NCI-H524 (cell line): ENCODE measurements around the gene TRAF3IP1.
"Not testable (repeated sequence)": the region's sequence is repeated elsewhere in the genome, so short reads cannot be mapped to it uniquely, and the experiment has no call there.

Experiments
- DNase-seq, 2 experiments: peaks; one replicate each; lab custom pipeline; 2025; lab: John Stamatoyannopoulos, UW

Gene TRAF3IP1

DNA sequence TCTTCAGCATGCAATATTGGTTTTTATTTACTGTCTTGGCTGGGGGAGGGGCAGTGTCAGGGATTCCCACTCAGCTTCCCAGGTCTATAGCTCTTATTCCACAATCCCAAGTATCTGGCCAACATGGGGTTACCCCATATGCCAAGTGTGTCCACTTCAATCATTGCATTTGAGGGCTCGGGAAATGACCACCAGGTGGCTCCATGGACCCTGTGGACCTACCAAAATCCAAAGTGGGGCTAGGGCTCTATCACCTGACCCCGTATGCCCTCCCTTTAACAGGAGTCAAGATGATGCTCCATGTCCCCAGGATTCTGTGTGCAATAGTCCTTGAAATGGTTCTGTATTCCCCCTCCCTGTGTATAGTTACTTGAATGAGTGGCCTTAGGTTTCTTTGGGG lies 12.1 kb upstream of the TRAF3IP1 start:
- DNase-seq = peak in 1 of 2 experiments; percentile 4

DNA sequence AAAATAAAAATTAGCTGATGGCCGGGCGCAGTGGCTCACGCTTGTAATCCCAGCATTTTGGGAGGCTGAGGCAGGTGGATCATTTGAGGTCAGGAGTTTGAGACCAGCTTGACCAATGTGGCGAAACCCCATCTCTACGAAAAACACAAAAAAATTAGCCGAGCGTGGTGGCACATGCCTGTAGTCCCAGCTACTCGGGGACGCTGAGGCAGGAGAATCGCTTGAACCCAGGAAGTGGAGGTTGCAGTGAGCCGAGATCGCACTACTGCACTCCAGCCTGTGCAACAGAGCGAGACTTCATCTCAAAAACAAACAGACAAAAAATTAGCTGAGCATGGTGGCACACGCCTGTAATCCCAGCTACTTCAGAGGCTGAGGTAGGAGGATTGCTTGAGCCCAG lies 9.6 kb upstream of the TRAF3IP1 start:
- not testable (repeated sequence) for DNase-seq

DNA sequence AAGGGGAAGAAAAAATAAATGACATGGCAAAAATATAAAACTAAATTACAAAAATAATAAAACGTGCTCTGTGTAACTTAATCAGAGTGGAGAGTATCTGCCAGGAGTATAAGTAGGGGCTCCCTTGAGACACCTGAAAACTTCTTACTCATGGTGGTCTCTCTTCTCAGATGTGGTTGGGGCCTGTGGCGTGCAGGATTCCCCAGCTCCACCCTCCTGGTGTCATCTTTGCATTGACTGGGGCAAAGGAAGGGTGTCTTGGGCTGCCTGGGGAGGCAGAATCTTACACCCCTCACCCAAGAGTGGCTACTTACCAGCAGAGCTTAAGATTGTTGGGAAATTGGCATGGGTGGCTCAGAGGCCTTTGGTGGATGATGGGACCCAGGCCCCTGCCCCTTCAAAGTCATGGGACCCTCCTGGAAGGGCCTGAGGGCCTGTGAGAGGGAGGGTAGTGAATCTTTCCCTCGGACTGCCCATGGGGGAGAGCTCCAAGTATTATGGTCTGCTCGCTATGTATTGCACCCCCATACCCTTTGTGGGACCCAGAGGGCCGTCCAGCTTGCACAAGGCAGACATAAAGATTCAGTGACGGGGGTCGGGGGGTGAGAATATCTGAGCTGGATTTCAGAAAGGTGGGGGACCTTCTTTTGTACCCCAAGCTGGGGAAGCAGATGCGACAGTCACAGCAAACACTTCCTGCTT lies 6.9 kb upstream of the TRAF3IP1 start:
- no peak for DNase-seq

DNA sequence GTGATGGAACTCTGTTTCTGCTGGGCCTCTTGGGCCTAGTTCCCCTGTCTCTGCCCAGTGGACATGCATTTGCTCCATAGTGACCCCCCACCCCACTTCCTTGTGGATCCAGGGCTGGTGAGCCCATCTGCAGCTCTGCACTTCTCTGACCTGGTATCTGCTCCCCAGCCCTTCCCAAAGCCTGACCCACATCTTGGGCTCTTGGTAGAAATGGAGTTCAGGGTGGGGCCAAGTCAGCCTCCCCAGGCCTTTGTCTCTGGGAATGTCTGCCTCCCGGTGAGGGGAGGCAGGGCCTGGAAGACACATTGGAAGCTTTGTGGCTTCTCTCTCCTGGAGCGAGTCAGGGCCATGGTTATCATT lies 6.3 kb upstream of the TRAF3IP1 start:
- DNase-seq = no peak

DNA sequence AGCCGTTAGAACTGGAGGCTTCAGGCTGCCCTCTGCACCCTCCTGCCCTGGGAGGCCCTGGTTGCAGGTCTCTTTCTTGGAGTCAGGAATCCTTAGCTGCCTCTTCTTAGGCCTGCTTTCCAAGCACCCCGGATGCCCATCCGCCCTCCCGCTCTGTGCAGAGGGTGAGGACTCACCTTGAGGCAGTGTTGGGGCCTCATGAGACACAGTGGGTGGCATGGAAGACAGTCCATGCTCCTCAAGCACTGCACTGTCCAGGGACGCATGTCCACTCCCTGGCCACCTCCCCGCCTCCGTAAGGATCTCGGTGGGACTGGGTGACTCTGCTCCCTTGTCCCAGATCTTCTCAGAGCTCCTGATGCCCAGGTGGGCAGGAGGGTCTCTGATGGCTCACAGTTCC lies 5.7 kb upstream of the TRAF3IP1 start:
- no peak for DNase-seq

DNA sequence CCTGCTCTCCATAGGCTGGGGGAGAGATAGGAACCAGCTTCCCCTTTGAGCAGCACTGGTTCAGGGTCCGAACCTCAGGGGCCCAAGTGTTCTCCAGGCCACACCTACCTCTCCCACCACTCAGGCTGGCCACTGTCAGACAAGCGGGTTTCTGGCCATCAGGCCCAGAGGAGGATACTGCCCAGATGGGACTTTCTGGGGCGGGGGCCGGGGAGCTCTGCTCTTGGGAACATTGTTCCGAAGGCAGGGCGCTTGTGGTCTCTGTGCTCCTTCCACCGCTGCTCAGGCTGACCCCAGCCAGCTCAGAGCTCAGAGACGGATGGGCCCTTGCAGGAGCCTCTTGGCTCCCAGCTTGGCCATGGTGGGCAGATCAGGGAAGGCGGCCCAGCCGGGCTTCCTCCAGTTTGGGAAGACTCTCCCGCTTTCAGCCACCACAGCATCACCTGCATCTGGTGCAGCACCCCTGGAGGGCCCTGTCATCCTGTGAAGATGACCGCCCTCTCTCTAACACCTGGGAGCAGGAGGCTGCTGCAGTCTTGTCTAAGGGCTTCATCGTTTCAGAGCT lies 5.2 kb upstream of the TRAF3IP1 start:
- DNase-seq = no peak

DNA sequence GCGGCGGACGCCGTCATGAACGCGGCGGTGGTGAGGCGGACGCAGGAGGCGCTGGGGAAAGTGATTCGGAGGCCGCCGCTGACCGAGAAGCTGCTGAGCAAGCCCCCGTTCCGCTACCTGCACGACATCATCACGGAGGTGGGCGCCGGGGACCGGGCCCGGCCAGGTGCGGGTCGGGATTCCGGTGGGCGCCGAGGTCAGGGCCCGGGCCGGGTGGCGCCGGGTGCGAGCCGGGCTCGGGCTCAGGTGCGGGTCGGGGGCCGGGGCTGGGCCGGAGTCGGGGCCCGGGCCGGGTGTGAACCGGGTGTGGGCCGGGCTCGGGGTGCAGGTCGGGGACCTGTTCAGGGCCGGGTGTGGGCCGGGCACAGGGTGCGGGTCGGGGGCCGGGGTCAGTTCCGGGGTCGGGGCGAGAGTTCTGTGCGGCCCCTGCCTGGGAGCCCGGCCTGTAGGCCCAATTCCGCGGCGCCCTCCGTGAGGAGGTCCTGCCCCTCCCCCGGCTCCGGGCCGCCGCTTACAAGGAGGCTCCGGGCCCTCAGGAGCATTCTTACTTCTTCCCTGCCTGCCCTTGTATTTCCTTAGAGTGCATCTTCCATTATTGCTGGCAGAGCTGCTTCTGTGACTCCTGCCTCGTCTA lies 447 bp downstream of the TRAF3IP1 start:
- peak in 1 of 2 experiments; percentile 3 for DNase-seq

DNA sequence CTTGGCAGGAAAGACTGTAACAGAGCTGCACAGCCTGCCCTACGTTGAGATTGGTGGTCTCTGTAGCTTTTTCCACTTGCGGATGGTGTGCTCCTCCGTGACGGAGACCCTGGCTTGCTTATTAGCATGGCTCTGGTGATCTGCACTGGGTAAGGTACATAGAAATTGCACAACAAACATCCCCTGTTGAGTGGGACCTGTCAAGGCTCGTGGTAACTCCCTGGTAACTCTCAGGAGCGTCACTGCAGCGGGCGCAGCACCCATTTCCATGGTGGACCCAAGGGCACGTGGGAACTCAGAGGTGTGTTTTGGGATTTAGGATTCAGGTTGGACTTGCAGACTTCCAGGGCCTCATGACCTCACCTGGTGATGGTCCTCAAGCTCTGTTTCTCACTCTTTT lies 1.1 kb downstream of the TRAF3IP1 start:
- no peak for DNase-seq

DNA sequence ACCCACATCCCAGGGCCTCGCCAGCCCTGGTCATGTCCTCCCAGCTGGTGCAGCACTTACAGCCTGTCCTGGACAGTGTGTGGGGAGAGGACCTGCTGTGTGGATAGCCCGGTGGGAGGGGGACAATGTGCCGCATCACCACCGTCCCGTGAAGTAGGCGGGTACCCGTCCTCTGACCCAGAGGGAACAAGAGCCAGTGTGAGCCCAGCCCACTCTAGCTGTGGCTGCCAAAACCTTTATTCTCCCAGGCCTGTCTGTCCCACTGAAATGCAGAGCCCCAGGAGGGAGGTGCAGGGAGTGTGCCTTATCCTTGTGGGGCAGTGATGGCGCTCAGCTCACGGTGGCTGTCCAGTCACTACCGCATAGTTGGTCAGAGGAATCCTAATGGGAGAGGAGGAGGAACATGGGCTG lies 1.7 kb downstream of the TRAF3IP1 start:
- no peak for DNase-seq

DNA sequence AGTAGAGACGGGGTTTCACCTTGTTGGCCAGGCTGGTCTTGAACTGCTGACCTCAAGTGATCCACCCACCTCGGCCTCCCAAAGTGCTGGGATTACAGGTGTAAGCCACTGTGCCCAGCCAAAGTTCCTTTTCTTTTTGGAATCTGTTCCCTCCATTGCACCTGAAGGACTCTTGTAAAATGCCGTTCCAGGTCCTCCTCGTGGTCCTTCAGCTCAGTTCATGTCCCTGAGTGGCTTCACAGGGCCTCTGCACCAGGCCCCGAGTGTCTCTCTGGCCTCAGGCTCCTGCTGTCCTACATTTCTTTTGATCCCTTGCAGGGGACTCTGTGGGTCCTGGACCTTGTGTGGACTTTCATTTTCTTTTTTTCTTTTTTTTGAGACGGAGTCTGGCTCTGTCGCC lies 3.9 kb downstream of the TRAF3IP1 start:
- DNase-seq = not testable (repeated sequence)

DNA sequence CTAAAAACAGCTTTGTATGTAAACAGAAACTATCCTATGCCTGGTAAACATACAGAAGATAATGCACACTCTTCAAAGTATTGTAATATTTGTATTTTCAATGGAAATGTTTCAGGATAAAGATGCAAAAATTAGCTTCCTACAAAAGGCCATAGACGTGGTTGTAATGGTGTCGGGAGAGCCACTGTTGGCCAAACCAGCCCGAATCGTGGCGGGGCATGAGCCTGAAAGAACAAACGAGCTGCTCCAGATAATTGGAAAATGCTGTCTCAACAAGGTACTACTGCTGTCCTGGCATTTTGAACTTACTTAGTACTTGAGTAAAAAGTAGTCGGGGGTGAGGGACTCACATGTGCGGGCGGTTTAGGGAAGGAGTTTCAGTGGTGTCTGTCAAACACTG lies 5.4 kb downstream of the TRAF3IP1 start:
- no peak for DNase-seq

DNA sequence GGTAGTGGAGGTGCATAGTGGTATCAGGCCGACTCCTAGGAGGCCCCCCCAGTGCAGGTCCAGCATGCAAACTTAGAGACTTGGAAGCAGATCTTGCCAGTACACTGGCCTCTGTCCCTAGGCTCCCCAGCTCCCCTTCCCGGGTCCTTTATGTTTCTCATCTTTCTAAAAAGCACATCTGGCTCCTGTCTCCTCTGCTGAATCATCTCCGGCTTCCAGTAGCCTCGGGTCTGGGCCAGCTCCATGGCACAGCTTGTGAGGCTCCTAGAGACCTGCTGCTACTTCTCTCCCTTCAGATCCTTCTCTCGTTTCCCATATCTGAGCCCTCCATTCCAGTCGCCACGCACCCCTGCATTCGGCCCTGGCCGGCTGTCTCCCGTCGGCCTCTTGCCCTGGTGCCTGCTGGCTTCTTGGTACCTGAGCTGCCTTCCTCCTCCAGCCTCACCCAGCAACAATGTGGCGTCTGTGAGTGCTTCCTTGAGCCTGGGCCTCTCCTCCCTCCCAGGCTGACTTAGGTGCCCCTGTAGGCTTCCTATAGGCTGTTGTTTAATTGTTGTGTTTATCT lies 6.6 kb downstream of the TRAF3IP1 start:
- no peak for DNase-seq

DNA sequence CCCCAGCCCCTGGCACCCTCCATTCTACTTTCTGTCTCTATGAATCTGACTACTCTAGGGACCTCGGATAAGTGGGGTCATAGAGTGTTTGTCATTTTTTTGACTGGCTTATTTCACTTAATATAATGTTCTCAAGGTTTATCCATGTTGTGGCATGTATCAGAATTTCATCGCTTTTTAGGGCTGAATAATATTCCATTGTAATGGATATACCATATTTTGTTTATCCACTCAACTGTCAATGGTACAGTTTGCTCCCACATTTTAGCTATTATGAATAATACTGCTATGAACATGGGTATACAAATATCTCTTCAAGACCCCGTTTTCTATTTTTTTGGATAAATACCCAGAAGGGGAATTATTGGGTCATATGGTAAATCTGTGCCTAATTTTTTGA lies 7.4 kb downstream of the TRAF3IP1 start:
- no peak for DNase-seq

DNA sequence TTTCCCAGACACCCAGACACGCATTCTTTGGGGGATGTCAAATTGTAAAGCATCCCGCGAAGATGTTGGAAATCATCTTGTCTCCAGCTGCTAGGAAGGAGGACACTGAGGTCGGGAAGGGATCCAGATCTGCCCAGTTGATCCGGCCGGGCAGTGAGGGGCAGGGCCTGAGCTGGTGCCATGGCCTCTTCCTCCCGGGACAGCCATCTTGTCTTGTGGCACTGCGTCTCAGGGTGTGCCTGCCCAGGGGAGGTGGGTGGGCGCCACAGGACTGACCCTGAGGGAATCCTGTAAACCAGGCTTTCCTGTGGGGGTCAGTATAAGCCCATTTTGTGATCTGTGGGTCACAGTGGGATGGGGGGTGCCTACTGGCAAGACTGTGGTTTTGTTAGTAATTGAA lies 10.1 kb downstream of the TRAF3IP1 start:
- DNase-seq = no peak

DNA sequence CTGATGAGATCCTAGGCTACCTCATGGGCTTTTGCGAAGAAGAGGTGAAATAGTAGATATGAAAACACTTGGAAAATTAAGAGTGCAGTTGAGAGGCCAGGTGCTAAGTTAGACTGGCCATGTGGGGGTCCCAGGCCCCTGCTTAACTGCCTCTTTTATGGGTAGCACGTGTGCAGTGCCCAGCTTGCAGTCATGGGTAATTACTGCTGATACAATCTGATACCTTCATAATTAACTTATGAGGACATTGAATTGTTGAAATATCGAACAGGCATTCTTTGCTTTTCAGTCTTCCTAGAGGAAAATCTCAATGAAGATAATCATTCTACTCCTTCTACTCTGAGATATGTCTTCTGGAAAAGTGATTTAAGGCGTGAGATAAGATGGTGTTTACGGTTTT lies 11.6 kb downstream of the TRAF3IP1 start:
- DNase-seq = no peak

DNA sequence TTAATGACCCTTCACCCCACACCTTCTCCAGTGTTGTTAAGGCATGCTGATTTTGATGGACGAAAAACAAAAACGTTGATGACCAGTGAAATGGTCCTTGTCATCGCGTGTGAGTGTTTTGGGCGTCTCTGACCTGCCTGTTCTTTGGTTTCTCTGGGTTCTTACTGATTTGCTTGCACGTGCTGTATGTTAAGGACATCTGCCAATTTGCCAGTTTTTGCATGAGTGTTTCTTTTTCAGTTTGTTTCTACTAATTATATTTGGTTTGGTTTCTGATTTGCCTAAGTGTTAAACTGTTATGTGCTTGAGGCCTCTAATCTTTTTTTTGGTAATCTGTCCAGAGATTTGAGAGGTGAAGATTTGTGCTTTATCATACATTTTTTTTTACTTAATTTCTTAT lies 14.6 kb downstream of the TRAF3IP1 start:
- DNase-seq = no peak

DNA sequence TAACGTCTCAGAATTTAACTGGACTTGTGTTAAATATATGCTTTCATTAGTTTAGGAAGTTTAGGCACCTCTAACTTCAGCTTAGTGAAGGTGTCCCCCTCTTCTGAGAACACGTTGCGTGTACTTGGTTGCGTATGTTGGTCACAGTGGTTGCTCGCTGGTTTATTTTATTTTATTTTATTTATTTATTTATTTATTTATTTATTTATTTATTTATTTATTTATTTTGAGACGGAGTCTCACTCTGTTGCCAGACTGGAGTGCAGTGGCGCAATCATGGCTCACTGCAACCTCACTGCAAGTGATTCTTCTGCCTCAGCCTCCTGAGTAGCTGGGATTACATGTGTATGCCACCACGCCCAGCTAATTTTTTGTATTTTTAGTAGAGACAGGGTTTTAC lies 15.3 kb downstream of the TRAF3IP1 start:
- not testable (repeated sequence) for DNase-seq

DNA sequence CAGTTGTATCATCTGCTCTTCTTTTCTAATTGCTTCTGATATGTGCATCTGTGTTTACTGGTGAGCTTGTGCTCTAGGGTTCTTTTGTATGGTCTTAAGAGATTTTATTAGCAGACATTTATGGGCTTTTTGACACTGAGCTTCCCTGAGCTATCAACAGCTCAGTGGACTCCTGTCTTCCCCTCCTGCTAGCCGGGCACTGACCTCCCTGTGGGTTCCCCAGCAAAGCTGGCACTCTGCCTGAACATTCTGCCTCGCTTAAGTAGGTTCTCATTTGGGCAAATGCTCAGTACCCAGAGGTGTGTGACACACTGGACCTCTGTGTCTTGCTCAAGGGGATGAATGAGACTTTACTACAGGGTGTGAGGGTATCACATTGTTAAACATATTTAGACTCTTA lies 15.8 kb downstream of the TRAF3IP1 start:
- no peak for DNase-seq

DNA sequence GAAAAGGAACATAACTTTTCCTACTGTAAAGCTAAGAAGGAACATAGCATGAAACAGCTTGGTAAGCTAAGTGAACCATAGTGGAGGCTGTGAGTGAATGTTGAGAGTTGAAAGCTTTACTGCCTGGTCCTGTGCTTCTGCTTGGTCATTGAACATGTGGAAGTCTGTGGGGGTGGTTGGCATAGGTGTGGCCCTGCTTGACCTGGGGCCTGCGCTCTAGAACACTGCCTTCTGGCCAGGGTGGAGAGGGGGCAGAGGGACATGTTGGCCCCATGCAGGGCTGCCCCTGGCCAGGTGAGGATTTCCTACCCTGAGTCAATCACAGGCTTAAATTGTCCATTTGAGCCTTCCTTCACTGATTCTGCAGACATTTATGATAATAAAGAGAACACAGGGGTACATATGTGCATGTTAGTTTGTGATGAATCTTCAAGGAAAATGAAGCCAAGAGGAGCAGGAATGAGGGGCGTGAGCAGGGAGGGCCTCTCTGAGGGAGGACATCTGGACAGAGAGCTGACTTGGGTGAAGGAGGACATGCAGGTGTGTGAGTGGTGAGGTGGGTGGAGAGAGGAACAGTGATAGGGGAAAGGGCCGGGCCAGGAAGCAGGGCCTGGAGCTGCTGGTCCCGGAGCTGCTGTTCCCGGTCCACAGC lies 16.6 kb downstream of the TRAF3IP1 start:
- no peak for DNase-seq

DNA sequence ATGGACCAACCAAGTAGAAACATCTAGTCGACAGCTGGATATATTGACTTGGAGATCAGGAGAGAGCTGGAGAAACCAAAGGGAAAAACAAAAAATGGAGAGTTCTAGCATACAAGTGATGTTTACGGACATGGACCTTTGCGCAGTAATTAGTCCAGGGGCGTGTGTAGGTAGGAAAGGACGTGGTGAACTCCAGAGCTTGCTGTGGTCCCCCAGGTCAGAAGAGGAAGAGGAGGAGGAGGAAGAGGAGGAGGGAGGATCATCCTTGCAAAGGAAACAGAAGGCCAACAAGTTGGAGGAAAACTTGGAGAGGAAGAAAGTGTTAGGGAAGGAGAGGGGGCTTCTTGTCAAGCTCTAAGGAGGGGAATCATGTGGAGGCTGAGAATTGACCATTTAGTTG lies 17.5 kb downstream of the TRAF3IP1 start:
- DNase-seq = no peak

DNA sequence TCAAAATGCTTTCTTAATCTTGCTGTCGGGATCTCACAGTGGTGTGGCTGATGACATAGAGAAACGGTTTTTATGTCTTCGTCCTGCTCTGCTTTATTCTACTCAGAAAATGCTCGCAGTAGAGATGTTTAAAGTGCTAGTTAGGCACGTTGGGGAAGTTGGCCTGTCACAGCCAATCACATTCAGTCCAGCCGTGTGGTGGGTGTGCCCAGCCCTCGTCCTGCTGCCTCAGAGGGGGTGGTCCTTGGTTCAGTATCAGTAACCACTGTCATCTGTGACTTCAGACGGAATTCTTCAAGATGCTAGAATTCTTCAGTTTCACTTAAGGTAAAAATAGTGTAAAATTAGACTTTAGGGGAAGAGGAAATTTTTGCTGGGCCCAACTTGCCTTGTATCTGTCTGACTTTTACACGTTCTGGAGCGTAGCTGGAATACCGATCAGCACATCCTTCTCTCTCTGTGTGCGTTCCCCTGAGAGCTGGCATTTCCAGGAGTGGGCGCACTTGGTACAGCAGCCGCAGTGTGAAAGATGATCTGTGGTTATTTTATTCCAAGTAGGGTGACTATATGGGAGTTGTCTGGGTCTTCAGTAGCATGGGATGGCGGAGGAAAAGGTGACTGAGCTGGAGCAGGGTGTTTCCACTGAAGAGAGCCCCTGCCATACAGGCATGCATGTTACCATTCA lies 18.5 kb downstream of the TRAF3IP1 start:
- no peak for DNase-seq

DNA sequence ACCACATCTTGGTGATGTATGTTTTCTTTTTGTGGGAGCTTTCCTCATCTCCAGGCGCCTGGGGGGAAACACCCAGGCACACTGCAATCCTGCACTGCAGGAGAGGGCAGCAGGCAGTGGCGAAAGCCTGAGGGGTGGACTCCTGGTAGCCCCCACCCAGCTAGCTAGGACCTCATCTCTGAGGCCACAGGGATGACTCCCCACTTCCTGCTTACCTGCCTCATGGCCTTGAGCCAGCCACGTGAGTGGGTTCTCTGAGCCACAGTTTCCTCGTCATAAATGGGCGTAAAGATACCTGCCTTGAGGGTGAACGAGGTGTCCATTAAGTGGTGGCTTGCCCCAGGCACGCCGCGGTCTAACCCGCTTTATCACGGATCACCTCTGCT lies 19.1 kb downstream of the TRAF3IP1 start:
- DNase-seq = no peak
